HG03565 (cell line): ENCODE measurements around the gene EPHA6.

Experiments used
- ATAC-seq: cut with Tn5 transposase; IDR thresholded peaks from one replicate; pipeline ENCODE4 v1.9.1; 2021; ENCODE audit warnings: mild to moderate bottlenecking, moderate library complexity; ENCODE audit not compliant: unreplicated experiment

The EPHA6 gene

GRCh38 chr3:97687734-97688133 lies 873.3 kb downstream of the EPHA6 start:
- no peak for ATAC-seq

- no peak for ATAC-seq
These were observed 874.7 kb downstream of the EPHA6 start for GRCh38 chr3:97689111-97689510.

- no peak for ATAC-seq
These were observed 875.6 kb downstream of the EPHA6 start for GRCh38 chr3:97689962-97690361.

GRCh38 chr3:97691354-97691753 lies 877.0 kb downstream of the EPHA6 start:
- ATAC-seq = peak; percentile 36

GRCh38 chr3:97692389-97692788 lies 878.0 kb downstream of the EPHA6 start:
- ATAC-seq = no peak

- ATAC-seq = no peak
These were observed 878.4 kb downstream of the EPHA6 start for GRCh38 chr3:97692831-97693230.

- ATAC-seq = no peak
These were observed 880.5 kb downstream of the EPHA6 start for GRCh38 chr3:97694876-97695275.

GRCh38 chr3:97698691-97699090 lies 884.3 kb downstream of the EPHA6 start:
- ATAC-seq = no peak

- ATAC-seq = no peak
These were observed 885.5 kb downstream of the EPHA6 start for GRCh38 chr3:97699889-97700288.

- no peak for ATAC-seq
These were observed 891.4 kb downstream of the EPHA6 start for GRCh38 chr3:97705764-97706163.

GRCh38 chr3:97706226-97706625 lies 891.8 kb downstream of the EPHA6 start:
- no peak for ATAC-seq

GRCh38 chr3:97711654-97712053 lies 897.3 kb downstream of the EPHA6 start:
- no peak for ATAC-seq

GRCh38 chr3:97712919-97713318 lies 898.5 kb downstream of the EPHA6 start:
- no peak for ATAC-seq

- no peak for ATAC-seq
These were observed 899.2 kb downstream of the EPHA6 start for GRCh38 chr3:97713634-97714033.

GRCh38 chr3:97719156-97719821 lies 904.9 kb downstream of the EPHA6 start:
- peak; percentile 92 for ATAC-seq

GRCh38 chr3:97720417-97720816 lies 906.0 kb downstream of the EPHA6 start:
- ATAC-seq = no peak

- ATAC-seq = no peak
These were observed 907.1 kb downstream of the EPHA6 start for GRCh38 chr3:97721446-97721845.

- ATAC-seq = no peak
These were observed 922.5 kb downstream of the EPHA6 start for GRCh38 chr3:97736928-97737327.

GRCh38 chr3:97738761-97739160 lies 924.4 kb downstream of the EPHA6 start:
- ATAC-seq = no peak

- ATAC-seq = no peak
These were observed 927.6 kb downstream of the EPHA6 start for GRCh38 chr3:97742036-97742435.

- ATAC-seq = no peak
These were observed 929.9 kb downstream of the EPHA6 start for GRCh38 chr3:97744289-97744688.

GRCh38 chr3:97763586-97764406 lies 949.4 kb downstream of the EPHA6 start:
- ATAC-seq = no peak
